Stimulated activated CD8-positive, alpha-beta memory T cell treated with anti-CD3 and anti-CD28 coated beads, Interleukin-7, amount 100 ng/mL, for 1 hour (primary cell): Measurements from ENCODE around the gene OR4Q2.
"Not testable (repeated sequence)": the region's sequence is repeated elsewhere in the genome, so short reads cannot be mapped to it uniquely, and the experiment has no call there.

Experiments
- DNase-seq, 2 donors: peaks; one replicate each; pipeline ENCODE4 v3.0.0-alpha.2; 2020; ENCODE audit warnings: low read depth in 2 of 2

OR4Q2 gene

DNA sequence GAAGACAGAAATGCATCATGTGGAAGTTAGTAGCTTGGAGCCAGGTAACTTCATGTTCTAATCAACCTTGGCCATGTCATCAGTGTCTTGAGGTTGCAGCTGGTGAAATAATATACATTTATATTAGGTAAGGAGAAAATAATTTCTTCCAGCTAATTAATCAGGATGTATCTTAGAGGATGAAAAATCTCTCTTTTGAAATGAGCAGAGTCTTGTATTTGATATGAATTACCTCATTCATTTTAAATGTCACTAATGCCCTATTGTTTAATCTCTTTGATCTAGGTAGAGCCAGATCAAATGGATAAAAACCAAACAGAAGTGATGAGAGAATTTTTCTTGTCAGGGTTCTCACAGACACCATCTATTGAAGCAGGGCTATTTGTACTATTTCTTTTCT is at the start of gene OR4Q2:
TSS of gene OR4Q2 (plus strand) at position 301 of the 400 bp plus-strand sequence.
- DNase-seq: no peak

- not testable (repeated sequence) for DNase-seq
Observed at GRCh38 chr14:19969735-19970134, 32.2 kb upstream of the OR4Q2 start.

DNA sequence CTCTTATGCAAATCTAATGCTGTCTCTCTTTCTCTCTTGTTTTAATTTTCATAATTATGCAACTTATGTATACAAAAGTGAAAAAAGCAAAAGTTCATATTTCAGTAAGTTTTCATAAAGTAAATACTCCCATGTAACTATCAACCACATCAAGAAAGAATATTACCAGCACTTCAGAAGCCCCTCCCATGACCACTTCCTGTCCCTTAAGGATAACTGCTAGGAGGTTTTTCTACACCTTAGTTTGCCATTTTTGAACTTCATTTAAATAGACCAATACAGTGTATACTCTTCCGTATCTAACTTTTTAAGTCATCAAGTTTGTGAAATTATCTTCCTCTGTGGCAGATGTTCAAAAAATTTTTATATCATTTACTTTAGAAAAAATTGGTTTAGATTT is 27.1 kb upstream of the OR4Q2 start:
- no peak for DNase-seq

DNA sequence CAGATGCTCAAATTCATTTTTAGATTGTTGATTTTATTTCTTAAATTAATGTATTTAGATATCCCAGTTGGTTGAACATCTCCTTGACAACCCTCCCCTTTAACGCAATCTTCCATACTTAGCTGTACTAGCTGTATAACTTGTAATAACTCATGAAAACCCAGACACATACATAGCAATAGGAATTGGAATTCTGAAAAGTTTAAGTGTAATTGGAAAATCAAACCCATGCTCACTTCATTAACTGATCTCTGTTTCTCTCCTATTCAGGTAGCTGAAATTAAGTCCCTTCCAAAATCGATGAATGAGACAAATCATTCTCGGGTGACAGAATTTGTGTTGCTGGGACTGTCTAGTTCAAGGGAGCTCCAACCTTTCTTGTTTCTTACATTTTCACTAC is 26.7 kb upstream of the OR4Q2 start, which contains the start of gene OR4K15:
TSS of gene OR4K15 (plus strand) at position 301 of the 400 bp plus-strand sequence. CDS start at position 301, 0 bp downstream.
- DNase-seq: no peak

DNA sequence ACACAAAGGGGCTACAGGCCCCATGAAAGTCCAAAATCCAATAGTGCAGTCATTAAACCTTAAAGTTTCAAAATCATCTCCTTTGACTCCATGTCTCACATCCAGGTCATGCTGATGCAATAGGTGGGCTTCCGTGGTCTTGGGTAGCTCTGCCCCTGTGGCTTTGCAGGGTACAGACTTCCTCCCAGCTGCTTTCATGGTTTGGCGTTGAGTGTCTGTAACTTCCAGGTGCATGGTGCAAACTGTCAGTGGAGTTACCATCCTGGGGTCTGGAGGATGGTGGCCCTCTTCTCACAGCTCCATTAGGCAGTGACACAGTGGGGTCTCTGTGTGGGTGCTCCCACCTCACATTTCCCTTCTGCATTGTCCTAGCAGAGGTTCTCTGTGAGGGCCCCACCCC is 8.5 kb upstream of the OR4Q2 start:
- no peak for DNase-seq

DNA sequence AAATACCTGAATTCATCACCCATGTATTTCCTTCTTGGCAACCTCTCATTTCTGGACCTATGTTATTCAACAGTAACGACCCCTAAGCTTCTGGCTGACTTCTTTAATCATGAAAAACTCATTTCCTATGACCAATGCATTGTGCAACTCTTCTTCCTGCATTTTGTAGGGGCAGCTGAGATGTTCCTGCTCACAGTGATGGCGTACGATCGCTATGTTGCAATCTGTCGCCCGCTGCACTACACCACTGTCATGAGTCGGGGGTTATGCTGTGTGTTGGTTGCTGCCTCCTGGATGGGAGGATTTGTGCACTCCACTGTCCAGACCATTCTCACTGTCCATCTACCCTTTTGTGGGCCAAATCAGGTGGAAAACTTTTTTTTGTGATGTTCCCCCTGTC is 356 bp downstream of the OR4Q2 start:
- no peak for DNase-seq

GRCh38 chr14:20008156-20008555 is 6.2 kb downstream of the OR4Q2 start:
- no peak for DNase-seq

- no peak for DNase-seq
Observed at GRCh38 chr14:20019257-20019865, 17.4 kb downstream of the OR4Q2 start, which contains the start of gene OR4K14. OR4K14 (minus strand) TSS chr14:20019307; CDS start chr14:20015193, 4,114 bp downstream.

DNA sequence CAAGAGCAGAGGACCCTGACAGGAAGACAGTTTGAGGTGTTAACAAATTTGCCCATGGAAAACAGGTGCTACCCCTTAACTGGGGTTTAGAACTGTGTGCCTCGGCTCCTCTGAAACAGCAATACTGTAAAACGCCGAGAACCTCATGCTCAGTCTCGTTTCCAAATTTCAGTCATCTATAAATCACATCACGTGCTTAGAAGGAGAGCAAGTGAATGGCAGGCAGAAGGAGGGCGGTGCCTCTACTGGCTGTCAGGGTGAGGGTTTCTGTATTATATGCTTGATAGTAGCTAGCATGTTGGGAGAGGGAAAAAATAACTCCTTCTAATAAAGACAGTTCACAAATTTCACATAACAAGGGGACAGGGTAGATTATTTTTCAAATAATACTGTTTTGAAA is 29.1 kb downstream of the OR4Q2 start:
- DNase-seq: no peak

DNA sequence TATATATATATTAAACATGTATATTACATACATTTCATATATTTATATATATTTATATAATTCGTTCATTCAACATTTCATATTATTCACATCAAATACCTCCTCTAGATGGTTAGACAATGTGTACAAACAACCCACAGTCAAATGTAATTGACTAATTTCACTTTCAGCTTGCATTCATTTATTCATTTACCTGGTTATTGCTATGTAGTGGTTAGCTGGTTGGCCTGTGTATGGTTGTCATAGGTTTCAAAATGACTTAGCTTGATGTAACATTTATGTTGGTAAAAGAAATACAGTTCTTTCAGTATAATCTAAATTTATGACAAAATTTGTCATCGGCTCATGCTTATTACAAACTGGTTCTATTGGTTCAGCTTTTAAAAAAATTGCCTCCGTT is 33.5 kb downstream of the OR4Q2 start:
- DNase-seq: no peak

DNA sequence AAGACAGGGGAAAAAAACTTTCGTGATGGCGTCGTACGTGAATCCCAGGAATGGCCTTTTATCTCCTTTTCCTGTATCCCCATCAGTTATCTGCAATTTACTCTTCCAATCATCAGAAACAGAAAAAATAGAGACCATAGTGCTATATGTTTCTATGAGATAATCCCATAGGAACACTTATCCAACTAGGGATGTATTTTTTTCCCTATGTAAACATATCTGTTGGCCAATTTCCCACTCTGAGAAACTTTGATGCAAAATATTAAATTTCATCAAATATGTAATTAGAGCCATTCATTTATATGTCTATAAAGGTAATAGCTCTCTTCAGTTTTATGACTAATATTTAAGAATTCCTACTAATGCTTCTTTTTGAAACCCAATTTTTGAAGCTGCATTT is 34.0 kb downstream of the OR4Q2 start, which contains the start of gene OR4K13:
TSS of gene OR4K13 (minus strand) at position 101 of the 400 bp plus-strand sequence. CDS start 1,280 bp downstream, outside the sequence.
- no peak for DNase-seq

DNA sequence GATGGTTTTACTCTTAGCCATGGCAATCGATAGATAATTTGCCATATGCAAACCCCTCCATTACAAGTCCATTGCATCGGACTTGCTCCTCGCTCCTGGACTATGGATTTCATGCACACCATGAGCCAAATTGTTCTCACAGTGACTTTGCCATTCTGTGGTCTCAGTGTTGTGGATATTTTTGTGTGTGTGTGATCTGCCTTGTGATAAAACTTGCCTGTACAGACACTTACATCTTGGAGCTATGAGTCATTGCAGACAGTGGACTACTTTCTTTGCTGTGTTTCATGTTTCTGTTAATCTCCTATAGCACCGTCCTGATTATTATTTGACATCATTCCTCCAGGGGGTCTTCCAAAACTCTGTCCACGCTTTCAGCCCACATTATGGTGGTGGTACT is 42.3 kb downstream of the OR4Q2 start:
- DNase-seq: no peak

DNA sequence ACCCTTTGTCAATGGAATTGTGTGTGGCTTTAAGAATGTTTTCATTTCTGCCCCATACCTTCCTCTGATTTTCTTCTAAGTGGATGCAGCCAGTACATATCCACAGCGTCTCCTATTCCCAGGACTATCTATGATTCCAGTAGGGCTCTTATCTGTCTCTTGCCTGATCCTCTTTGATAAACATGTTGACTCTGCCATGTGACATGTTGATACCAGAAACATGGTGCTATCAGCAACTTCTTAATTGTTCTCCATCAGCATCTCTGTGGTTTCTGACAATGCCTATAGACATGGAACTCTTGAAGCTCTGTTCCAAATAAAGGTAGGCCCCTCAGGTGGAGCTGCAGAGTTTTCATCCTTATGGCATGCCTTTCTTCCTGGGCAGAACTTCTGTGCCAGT is 46.2 kb downstream of the OR4Q2 start:
- DNase-seq: no peak
